WTC11 (cell line): ENCODE data around the gene LDB3. TPM values are rescaled to one million over a fixed set of nuclear protein-coding genes. Genes with fewer than 3 reads are reported as not detected.

ENCODE experiments used
- ATAC-seq: fragments of 200-7000 bp; cut with Tn5 transposase; 2 replicates; pipeline ENCODE4 v1.10.0; 2021; ENCODE audit warnings: mild to moderate bottlenecking, moderate library complexity
- CTCF ChIA-PET: fragments of 300-600 bp; sonication (Branson Sonifier 250); formaldehyde crosslinking; loops from one replicate; lab custom pipeline; 2021; ENCODE audit warnings: antibody characterized with exemption; lab: Charles Lee
- POLR2A ChIA-PET: fragments of 350-600 bp; sonication (Branson Sonifier 250); formaldehyde crosslinking; loops from one replicate; lab custom pipeline; 2021; ENCODE audit warnings: antibody characterized with exemption; lab: Charles Lee
- DNase-seq: peaks from one replicate; pipeline ENCODE4 v3.0.0; 2021; ENCODE audit warnings: low spot score
- H3K27ac Mint-ChIP-seq: 2 replicates; pipeline ENCODE4 v1.8.0; 2021; ENCODE audit warnings: mixed read lengths
- H3K27me3 Mint-ChIP-seq: 2 replicates; pipeline ENCODE4 v1.8.0; 2021; ENCODE audit warnings: low read depth, mild to moderate bottlenecking, moderate library complexity, mixed read lengths
- H3K36me3 Mint-ChIP-seq: 2 replicates; pipeline ENCODE4 v1.8.0; 2021; ENCODE audit warnings: mixed read lengths
- H3K4me1 Mint-ChIP-seq: 2 replicates; pipeline ENCODE4 v1.8.0; 2022; ENCODE audit warnings: mixed read lengths
- H3K4me3 Mint-ChIP-seq: 2 replicates; pipeline ENCODE4 v1.8.0; 2021; ENCODE audit warnings: mild to moderate bottlenecking, moderate library complexity, mixed read lengths
- H3K9me3 Mint-ChIP-seq: 2 replicates; pipeline ENCODE4 v1.8.0; 2021; ENCODE audit warnings: mixed read lengths
- ARID4B ChIP-seq: sonication (generic); formaldehyde crosslinking; IDR thresholded peaks from 2 replicates; pipeline ENCODE4 v1.8.0; 2023; ENCODE audit warnings: missing genetic modification reagents, mild to moderate bottlenecking, borderline replicate concordance
- ATF2 ChIP-seq: sonication (generic); formaldehyde crosslinking; IDR thresholded peaks from 2 replicates; pipeline ENCODE4 v1.8.1; 2022; ENCODE audit warnings: low read depth, missing genetic modification reagents, borderline replicate concordance
- FOXP1 ChIP-seq: sonication (generic); formaldehyde crosslinking; IDR thresholded peaks from 2 replicates; pipeline ENCODE4 v1.8.0; 2022; ENCODE audit warnings: missing genetic modification reagents, mild to moderate bottlenecking, moderate library complexity, borderline replicate concordance
- HMGA2 ChIP-seq: fragments of 250-450 bp; sonication (Bioruptor Pico); IDR thresholded peaks from 2 replicates; pipeline ENCODE4 v1.4.0; 2021; ENCODE audit warnings: mild to moderate bottlenecking, moderate library complexity
- HMGXB4 ChIP-seq: sonication (generic); formaldehyde crosslinking; IDR thresholded peaks from 2 replicates; pipeline ENCODE4 v1.8.1; 2023; ENCODE audit warnings: mild to moderate bottlenecking, moderate library complexity, missing genetic modification reagents
- IRF2 ChIP-seq: sonication (generic); formaldehyde crosslinking; IDR thresholded peaks from 2 replicates; pipeline ENCODE4 v1.8.0; 2022; ENCODE audit warnings: low read depth, missing genetic modification reagents, borderline replicate concordance
- NFYB ChIP-seq: sonication (generic); formaldehyde crosslinking; conservative IDR thresholded peaks from 2 replicates; pipeline ENCODE4 v1.8.0; 2022; ENCODE audit warnings: low read depth, missing genetic modification reagents
- PREB ChIP-seq: sonication (generic); formaldehyde crosslinking; IDR thresholded peaks from 2 replicates; pipeline ENCODE4 v1.8.1; 2022; ENCODE audit warnings: mild to moderate bottlenecking, missing genetic modification reagents, moderate library complexity, borderline replicate concordance
- SMAD4 ChIP-seq: sonication (generic); formaldehyde crosslinking; IDR thresholded peaks from 2 replicates; pipeline ENCODE4 v1.8.0; 2022; ENCODE audit warnings: mild to moderate bottlenecking, missing genetic modification reagents
- TCF7 ChIP-seq: sonication (generic); formaldehyde crosslinking; IDR thresholded peaks from 2 replicates; pipeline ENCODE4 v1.8.0; 2022; ENCODE audit warnings: mild to moderate bottlenecking, low read depth, missing genetic modification reagents, moderate library complexity
- ZNF396 ChIP-seq: fragments of 250-450 bp; sonication (Bioruptor Pico); IDR thresholded peaks from 2 replicates; pipeline ENCODE4 v1.8.0; 2021; ENCODE audit warnings: mild to moderate bottlenecking, moderate library complexity, borderline replicate concordance
- ZNF532 ChIP-seq: fragments of 250-450 bp; sonication (Bioruptor Pico); IDR thresholded peaks from 2 replicates; pipeline ENCODE4 v1.9.0; 2021; ENCODE audit warnings: mild to moderate bottlenecking, borderline replicate concordance
- total RNA-seq: library from RNA; stranded (reverse); gene quantifications from 3 replicates; pipeline ENCODE4 v1.2.3, GENCODE V29; 2021

Gene LDB3
- total RNA-seq, 1 experiment from 2014 or later: 0.42 TPM

GRCh38 chr10:86635402-86635801 lies 32.9 kb upstream of the LDB3 start:
- ChIA-PET CTCF (no interaction called here), POLR2A (no interaction called here)

GRCh38 chr10:86636311-86636710 lies 32.0 kb upstream of the LDB3 start:
- ChIA-PET POLR2A (no interaction called here), CTCF (interaction anchor here (0.6 to 1.2 kb wide), 3 partner anchors 48 to 236 kb away, joined by 3 to 5 read pairs (median 5); no protein-coding TSS in a partner anchor)
- TF ChIP-seq TCF7 (no peak), ATF2 (CRISPR knock-in tag) (no peak), FOXP1 (CRISPR knock-in tag) (no peak), SMAD4 (no peak), NFYB (CRISPR knock-in tag) (no peak), PREB (CRISPR knock-in tag) (no peak), ZNF532 (CRISPR knock-in tag) (no peak)
- H3K36me3 Mint-ChIP-seq: peaks cover 1% of the 10 kb centered on the region; the same call in 1 of the 2 replicates
- H3K27ac Mint-ChIP-seq: no peak overlapping the region
- peaks cover 10% of the 10 kb centered on the region for H3K9me3 Mint-ChIP-seq
- no peak for DNase-seq
- H3K4me1 Mint-ChIP-seq: peaks cover 14% of the 10 kb centered on the region
- H3K4me3 Mint-ChIP-seq: no peak overlapping the region
- no peak for ATAC-seq
- peaks cover 23% of the 10 kb centered on the region for H3K27me3 Mint-ChIP-seq

More at GRCh38 chr10:86635402-86635801, 32.9 kb upstream of the LDB3 start:
- ATAC-seq (no peak), DNase-seq (no peak)
- no peak overlapping the region for H3K4me3 Mint-ChIP-seq
- H3K27me3 Mint-ChIP-seq: peaks cover 27% of the 10 kb centered on the region
- peaks cover 5% of the 10 kb centered on the region for H3K9me3 Mint-ChIP-seq
- no peak overlapping the region for H3K27ac Mint-ChIP-seq
- TF ChIP-seq HMGA2 (CRISPR knock-in tag) (no peak), ARID4B (CRISPR knock-in tag) (no peak), HMGXB4 (CRISPR knock-in tag) (no peak), IRF2 (CRISPR knock-in tag) (no peak), ZNF396 (no peak)
- H3K36me3 Mint-ChIP-seq: no peaks in the 10 kb centered on the region
- H3K4me1 Mint-ChIP-seq: peaks cover 15% of the 10 kb centered on the region
